ENCODE measurements around the gene LPAR5. TPM values are rescaled to one million over a fixed set of nuclear protein-coding genes. Genes with fewer than 3 reads are reported as not detected.

LPAR5 gene
- total and polyA plus RNA-seq, 2 of the 13 experiments (the other 11 are each of a cell fraction or from before 2014, with no cell fraction given) = 0.09 to 0.32 TPM

DNA sequence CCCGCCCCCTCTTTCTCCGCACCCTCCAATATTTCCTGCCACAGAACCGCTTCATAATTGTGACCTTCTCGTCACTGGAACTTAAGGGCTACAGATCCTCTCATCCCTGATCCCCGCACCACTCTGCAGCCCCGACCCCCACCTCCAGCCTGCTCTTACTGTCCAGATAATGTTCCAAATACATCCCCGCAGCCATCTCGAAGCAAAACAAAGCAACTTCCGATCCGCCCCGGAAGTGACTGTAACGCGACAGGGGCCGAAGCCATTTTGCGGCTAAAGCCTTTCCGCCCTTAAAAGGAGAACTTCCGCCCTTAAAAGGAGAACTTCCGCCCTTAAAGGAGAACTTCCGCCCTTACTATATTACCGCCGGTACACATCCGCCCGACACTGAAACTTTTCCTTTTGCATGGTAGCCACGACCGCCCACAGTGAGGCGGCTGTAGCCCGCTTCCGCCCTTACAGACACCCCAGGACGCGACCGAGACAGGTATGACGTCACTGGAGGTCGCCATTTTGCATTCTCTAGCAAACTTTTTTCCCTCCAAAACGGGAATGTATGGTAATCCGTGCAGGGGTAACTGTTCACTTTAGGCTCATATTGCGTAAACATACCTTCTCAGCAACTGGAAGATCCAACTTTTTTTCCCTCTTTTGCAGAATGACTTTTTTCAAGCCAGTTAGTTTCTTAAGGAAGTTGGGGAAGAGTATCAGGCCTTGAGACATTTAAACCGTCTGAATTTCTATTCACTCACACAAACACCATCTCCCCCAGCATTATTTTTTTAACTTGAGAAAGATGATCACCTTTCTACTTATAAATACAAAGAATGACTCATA, 27.4 kb upstream of the LPAR5 start, which contains the start of gene ING4 (continued):
- TF ChIP-seq PAXIP1 (CRISPR knock-in tag; conservative IDR thresholded peaks at IDR 0.05) = peak; percentile 17; the same call in 1 of the 2 replicates
- no peak; the same call in 1 of the 2 replicates for TF ChIP-seq ZBTB49 (CRISPR knock-in tag; IDR thresholded peaks at IDR 0.05; ENCODE audit: borderline replicate concordance)
- no peak; the same call in 1 of the 2 replicates for TF ChIP-seq ZFP1 (CRISPR knock-in tag; IDR thresholded peaks at IDR 0.05)
- no peak for TF ChIP-seq ZNF782 (CRISPR knock-in tag; IDR thresholded peaks at IDR 0.05; ENCODE audit: borderline replicate concordance)
- no peak; the same call in 1 of the 2 replicates for TF ChIP-seq KMT2A (CRISPR knock-in tag; IDR thresholded peaks at IDR 0.05)

All from HepG2 (cell line).